ENCODE measurements around the gene DNAH3.

The DNAH3 gene

DNA sequence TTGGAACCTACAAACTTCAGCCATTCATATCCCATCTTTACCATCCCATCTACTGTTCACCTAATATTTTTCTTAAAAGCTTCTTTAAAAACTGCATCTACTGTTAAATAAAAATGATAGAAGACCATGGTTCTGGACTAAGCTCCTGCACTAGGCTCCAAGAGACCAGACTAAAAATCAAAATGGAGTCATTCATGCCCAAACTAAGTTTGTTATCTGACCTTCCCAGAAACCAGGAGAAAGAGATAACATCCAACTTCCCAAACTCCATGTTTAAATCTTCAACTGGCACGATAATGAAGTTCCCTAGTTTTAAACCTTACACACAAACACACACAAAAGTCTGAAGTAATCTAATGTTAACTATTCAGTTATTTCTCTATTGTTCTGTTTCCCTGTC is 264.3 kb downstream of the DNAH3 start:
- DNase-seq, result no peak

DNA sequence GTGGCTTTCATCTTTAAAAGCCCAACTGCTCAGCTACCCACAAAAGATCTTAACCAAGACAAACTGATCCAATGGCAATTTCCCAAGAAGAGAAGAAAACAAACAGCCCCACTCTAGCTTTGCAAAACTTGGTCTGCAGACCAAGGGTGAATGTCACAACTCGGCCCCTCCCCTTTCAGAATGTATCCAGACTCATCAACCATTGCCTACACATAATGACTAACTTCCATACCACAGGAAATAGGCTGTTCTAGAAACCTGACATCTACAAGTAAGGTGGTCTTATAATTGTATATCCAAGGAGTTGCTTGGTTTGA is 266.4 kb downstream of the DNAH3 start:
- DNase-seq, result no peak

DNA sequence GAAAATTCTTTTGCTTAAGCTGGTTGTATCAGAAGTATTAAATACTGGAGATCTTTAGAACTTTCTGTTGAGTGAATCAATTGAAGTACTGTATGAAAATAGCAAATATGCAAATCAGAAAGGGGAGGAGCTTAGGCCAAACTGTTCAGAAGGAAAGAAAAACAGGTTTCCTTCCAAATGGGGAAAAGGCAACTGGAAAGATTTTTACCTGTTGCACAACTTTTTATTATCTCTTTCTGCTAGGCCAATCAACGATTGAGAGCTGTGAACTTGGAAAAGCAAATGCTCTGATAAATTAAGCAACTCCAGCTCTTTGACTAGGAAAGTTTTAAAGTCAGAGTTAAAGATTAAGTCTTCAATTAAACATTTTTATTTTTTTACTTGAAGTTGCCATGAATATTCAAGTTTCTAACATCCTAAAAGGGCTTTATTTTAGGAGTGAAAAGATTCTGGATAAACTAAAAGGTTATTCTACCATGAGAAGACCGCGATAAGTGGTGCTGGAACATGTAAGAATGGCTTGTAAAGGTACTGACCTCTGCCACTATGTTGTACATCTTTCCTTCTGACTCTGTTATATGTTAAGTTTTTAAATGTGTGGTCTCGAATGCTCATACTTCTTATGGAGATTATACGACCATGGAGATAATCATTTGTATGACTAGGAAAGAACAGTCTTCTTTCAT is 266.9 kb downstream of the DNAH3 start:
- no peak for DNase-seq
